Neuronal stem cell (in vitro differentiated cells): ENCODE results near the gene MICAL2.

Experiments used
- DNase-seq: peaks from one replicate; pipeline ENCODE4 v3.0.0-alpha.2; 2013; ENCODE audit warnings: low spot score
- H2AFZ ChIP-seq: one replicate; pipeline ENCODE4 v1.6.1; 2013; ENCODE audit warnings: mild to moderate bottlenecking, low read length, inconsistent platforms
- H2AK5ac ChIP-seq: 2 replicates; pipeline ENCODE4 v1.6.1; 2013; ENCODE audit warnings: low read depth, mild to moderate bottlenecking, inconsistent platforms, low read length, moderate library complexity, mixed read lengths
- H2BK120ac ChIP-seq: 2 replicates; pipeline ENCODE4 v1.6.1; 2013; ENCODE audit warnings: low read depth, mild to moderate bottlenecking, inconsistent platforms, low read length, moderate library complexity, mixed read lengths
- H2BK12ac ChIP-seq: one replicate; pipeline ENCODE4 v1.6.1; 2013; ENCODE audit warnings: low read length, inconsistent platforms
- H2BK15ac ChIP-seq: 2 replicates; pipeline ENCODE4 v1.6.1; 2013; ENCODE audit warnings: mild to moderate bottlenecking, low read length, inconsistent platforms, mixed read lengths
- H2BK5ac ChIP-seq: one replicate; pipeline ENCODE4 v1.6.1; 2013; ENCODE audit warnings: inconsistent platforms, mild to moderate bottlenecking, low read length, moderate library complexity
- H3K14ac ChIP-seq: one replicate; pipeline ENCODE4 v1.6.1; 2013; ENCODE audit warnings: low read length, inconsistent platforms
- H3K18ac ChIP-seq: 2 replicates; pipeline ENCODE4 v1.6.1; 2013; ENCODE audit warnings: low read length, inconsistent platforms
- H3K23ac ChIP-seq: 2 replicates; pipeline ENCODE4 v1.6.1; 2013; ENCODE audit warnings: low read depth, mild to moderate bottlenecking, mixed read lengths, low read length, inconsistent platforms; ENCODE audit not compliant: poor library complexity
- H3K27ac ChIP-seq: replicated peaks from 3 replicates; pipeline ENCODE4 v1.5.1; 2013; ENCODE audit warnings: low read length, inconsistent platforms
- H3K27me3 ChIP-seq, 3 experiments: 2 replicates each; pipeline ENCODE4 v1.6.1; 2013; ENCODE audit warnings: low read length in 3 of 3, mild to moderate bottlenecking in 2 of 3, inconsistent platforms in 1 of 3, low read depth in 1 of 3, mixed read lengths in 1 of 3, moderate library complexity in 1 of 3; ENCODE audit not compliant: control insufficient read depth in 3 of 3, insufficient read depth in 3 of 3
- H3K36me3 ChIP-seq, 2 donors: replicated peaks in 1 of 2; 2 replicates each; pipeline ENCODE4 v1.6.1; 2013; ENCODE audit warnings: low read length in 2 of 2; ENCODE audit not compliant: control insufficient read depth in 2 of 2, insufficient read depth in 2 of 2
- H3K4ac ChIP-seq: 2 replicates; pipeline ENCODE4 v1.6.1; 2013; ENCODE audit warnings: inconsistent platforms, mild to moderate bottlenecking, low read length, moderate library complexity
- H3K4me1 ChIP-seq, 2 donors: 1 replicate in 1 of 2; 2 replicates in 1 of 2; pipeline ENCODE4 v1.6.1; 2013; ENCODE audit warnings: low read length in 2 of 2, low read depth in 1 of 2; ENCODE audit not compliant: control insufficient read depth in 2 of 2, insufficient read depth in 1 of 2
- H3K4me2 ChIP-seq: one replicate; pipeline ENCODE4 v1.6.1; 2013; ENCODE audit warnings: mild to moderate bottlenecking, low read length, inconsistent platforms; ENCODE audit not compliant: insufficient read depth, poor library complexity, severe bottlenecking
- H3K4me3 ChIP-seq, 2 donors: 2 replicates each; pipeline ENCODE4 v1.5.1; 2013; ENCODE audit warnings: low read length in 2 of 2, mild to moderate bottlenecking in 2 of 2, inconsistent platforms in 1 of 2, moderate library complexity in 1 of 2
- H3K79me1 ChIP-seq: one replicate; pipeline ENCODE4 v1.6.1; 2013; ENCODE audit warnings: low read depth, mild to moderate bottlenecking, inconsistent platforms, low read length, moderate library complexity
- H3K9ac ChIP-seq: one replicate; pipeline ENCODE4 v1.6.1; 2013; ENCODE audit warnings: mild to moderate bottlenecking, low read depth, low read length, inconsistent platforms; ENCODE audit not compliant: poor library complexity
- H3K9me3 ChIP-seq, 2 donors: replicated peaks in 1 of 2; 2 replicates each; pipeline versions ENCODE3 to v1.6.1; 2013; ENCODE audit warnings: low read length in 2 of 2, mild to moderate bottlenecking in 2 of 2, inconsistent platforms in 1 of 2, low read depth in 1 of 2, mixed read lengths in 1 of 2, moderate library complexity in 1 of 2; ENCODE audit not compliant: control insufficient read depth in 2 of 2, insufficient read depth in 1 of 2
- H4K8ac ChIP-seq: one replicate; pipeline ENCODE4 v1.6.1; 2013; ENCODE audit warnings: low read depth, mild to moderate bottlenecking, inconsistent platforms, low read length, moderate library complexity
- H4K91ac ChIP-seq: one replicate; pipeline ENCODE4 v1.6.1; 2013; ENCODE audit warnings: low read length, low read depth, mild to moderate bottlenecking, inconsistent platforms; ENCODE audit not compliant: poor library complexity
- WGBS, 2 donors: extraction: QIAGEN DNeasy Blood & Tissue Kit; methylation state at CpG; one replicate each; pipeline ENCODE4 v1.1.7; 2013; ENCODE audit warnings: missing lambda C conversion rate in 2 of 2, mixed read lengths in 1 of 2; ENCODE audit not compliant: insufficient read length in 2 of 2, insufficient replicate concordance in 1 of 2; ENCODE audit errors: extremely low coverage in 2 of 2; 5-methylcytosine and 5-hydroxymethylcytosine counted together

Gene MICAL2

DNA sequence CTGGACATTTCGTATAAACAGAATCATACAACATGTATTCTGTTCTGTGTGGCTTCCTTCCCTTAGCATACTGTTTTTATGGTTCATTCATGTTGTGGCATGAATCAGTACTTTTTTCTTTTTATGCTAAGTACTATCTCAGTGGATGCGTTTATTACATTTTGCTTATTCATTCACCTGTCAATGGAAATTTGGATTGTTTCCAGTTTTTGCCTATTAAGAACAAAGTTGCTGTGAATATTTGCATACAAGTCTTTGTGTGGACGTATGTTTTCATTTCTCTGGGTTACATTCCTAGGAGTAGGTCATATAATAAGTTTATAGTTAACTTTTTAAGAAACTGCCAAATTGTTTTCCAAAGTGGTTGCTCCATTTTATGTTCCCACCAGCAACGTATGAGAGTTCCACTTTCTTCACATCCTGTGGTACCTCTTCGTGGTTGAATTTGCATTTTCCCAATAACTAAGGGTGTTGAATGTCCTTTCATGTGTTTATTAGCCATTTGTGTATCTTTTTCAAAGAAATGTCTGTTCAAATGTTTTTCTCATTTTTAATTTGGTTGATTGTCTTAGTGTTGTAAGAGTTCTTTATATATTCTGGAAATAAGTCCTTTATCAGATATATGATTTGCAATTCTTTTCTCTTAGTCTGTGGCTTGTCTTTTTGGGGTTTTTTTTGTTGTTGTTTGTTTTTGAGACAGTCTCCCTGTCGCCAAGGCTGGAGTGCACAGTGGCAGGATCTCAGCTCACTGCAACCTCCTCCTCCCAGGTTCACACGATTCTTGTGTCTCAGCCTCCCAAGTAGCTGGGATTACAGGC lies 46.0 kb upstream of the MICAL2 start:
- H2BK12ac ChIP-seq, result no peak overlapping the region
- no CpG with 5 or more reads among the region's 7 CpGs for WGBS, 2 donors
- H3K14ac ChIP-seq, result no peak overlapping the region
- DNase-seq, result no peak
- H3K79me1 ChIP-seq, result no peaks in the 10 kb centered on the region
- H3K23ac ChIP-seq, result no peak overlapping the region
- H3K9me3 ChIP-seq, result no peaks in the 10 kb centered on the region
- peaks cover 14 to 23% of the 10 kb centered on the region in 2 donors for H3K4me1 ChIP-seq
- H3K27me3 ChIP-seq, result peaks cover 0 to 3% (median 0%) of the 10 kb centered on the region in 3 experiments
- H3K27ac ChIP-seq, result no peak overlapping the region
- no peak overlapping the region for H2AK5ac ChIP-seq
- H3K4me2 ChIP-seq, result no peak overlapping the region
- no peak overlapping the region for H2BK15ac ChIP-seq
- H3K4ac ChIP-seq, result no peak overlapping the region
- H3K9ac ChIP-seq, result no peak overlapping the region
- no peaks in the 10 kb centered on the region for H3K36me3 ChIP-seq
- no peak overlapping the region for H2AFZ ChIP-seq
- H3K4me3 ChIP-seq, result no peak overlapping the region
- H2BK5ac ChIP-seq, result no peak overlapping the region
- no peak overlapping the region for H2BK120ac ChIP-seq
- H4K91ac ChIP-seq, result no peak overlapping the region
- H4K8ac ChIP-seq, result no peak overlapping the region
- H3K18ac ChIP-seq, result no peak overlapping the region

DNA sequence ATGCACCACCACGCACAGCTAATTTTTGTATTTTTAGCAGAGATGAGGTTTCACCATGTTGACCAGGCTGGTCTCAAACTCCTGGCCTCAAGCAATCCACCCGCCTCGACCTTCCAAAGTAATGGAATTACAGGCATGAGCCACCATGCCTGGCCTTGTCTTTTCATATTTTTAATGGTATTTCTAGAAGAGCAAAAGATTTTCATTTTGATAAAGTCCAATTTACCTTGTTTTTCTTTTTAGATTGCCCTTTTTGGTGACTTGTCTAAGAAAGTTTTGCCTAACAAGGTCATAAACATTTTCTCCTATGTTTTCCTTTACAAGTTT lies 45.5 kb upstream of the MICAL2 start:
- H3K27me3 ChIP-seq, result peaks cover 0 to 3% (median 0%) of the 10 kb centered on the region in 3 experiments
- no peak overlapping the region for H2BK5ac ChIP-seq
- whole genome bisulfite sequencing, 2 donors, result no CpG with 5 or more reads among the region's 3 CpGs
- no peak overlapping the region for H3K9ac ChIP-seq
- H4K91ac ChIP-seq, result no peak overlapping the region
- no peak overlapping the region for H2BK12ac ChIP-seq
- no peak overlapping the region for H2BK15ac ChIP-seq
- H3K4me3 ChIP-seq, result no peak overlapping the region
- H2BK120ac ChIP-seq, result no peak overlapping the region
- no peak overlapping the region for H2AK5ac ChIP-seq
- no peak overlapping the region for H3K4ac ChIP-seq
- no peak overlapping the region for H2AFZ ChIP-seq
- no peaks in the 10 kb centered on the region for H3K9me3 ChIP-seq
- no peak overlapping the region for H3K18ac ChIP-seq
- no peak for DNase-seq
- H3K4me2 ChIP-seq, result no peak overlapping the region
- H3K79me1 ChIP-seq, result no peaks in the 10 kb centered on the region
- no peak overlapping the region for H3K27ac ChIP-seq
- H3K23ac ChIP-seq, result no peak overlapping the region
- H3K4me1 ChIP-seq, result peaks cover 14 to 23% of the 10 kb centered on the region in 2 donors
- no peaks in the 10 kb centered on the region for H3K36me3 ChIP-seq
- H3K14ac ChIP-seq, result no peak overlapping the region
- H4K8ac ChIP-seq, result no peak overlapping the region

DNA sequence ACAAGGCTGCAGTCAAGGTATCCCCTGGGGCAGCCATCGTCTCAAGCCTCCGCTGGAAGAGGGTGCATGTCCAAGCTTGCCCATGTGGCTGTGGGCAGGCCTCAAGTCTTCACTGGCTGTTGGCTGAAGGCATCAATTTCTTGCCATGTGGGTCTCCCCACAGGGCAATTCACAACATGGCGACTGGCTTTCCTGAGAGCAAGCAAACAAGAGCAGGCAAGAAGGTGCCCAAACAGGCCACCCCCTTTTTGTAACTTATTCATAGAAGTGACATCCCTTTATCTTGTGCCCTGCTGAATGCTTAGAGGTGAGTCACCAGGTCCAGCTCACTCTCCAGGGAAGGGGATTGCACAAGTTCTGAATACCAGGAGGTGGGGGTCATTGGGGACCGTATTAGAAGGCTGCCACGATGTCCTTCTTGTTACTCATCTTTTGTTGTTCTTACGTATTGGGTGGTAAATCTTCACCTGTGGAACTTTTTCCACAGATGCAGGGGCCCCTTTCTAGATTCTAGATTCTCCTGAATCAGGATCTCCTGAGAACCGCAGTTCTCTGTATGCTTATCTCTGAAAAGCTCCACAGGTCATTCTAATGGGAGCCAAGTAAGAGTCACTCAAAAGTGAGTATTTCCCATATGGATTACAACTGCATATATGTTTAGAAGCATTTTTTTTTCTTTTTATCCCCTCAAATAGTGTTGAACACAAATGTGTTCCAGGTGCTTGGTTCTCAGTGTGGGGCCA lies 44.2 kb upstream of the MICAL2 start:
- Histone ChIP-seq H3K18ac (peak overlapping the region; percentile 31), H3K4me2 (no peak overlapping the region), H3K9me3 (no peaks in the 10 kb centered on the region), H3K9ac (no peak overlapping the region), H3K36me3 (no peaks in the 10 kb centered on the region), H3K4me1 (peaks cover 14 to 23% of the 10 kb centered on the region in 2 donors), H3K4ac (no peak overlapping the region), H2BK5ac (no peak overlapping the region), H4K91ac (no peak overlapping the region), H3K23ac (no peak overlapping the region), H2AFZ (peak overlapping the region; percentile 84), H2BK120ac (peak overlapping the region; percentile 7), H3K4me3 (no peak overlapping the region), H3K14ac (no peak overlapping the region), H3K79me1 (no peaks in the 10 kb centered on the region), H2AK5ac (no peak overlapping the region), H3K27ac (no peak overlapping the region), H2BK15ac (no peak overlapping the region), H4K8ac (no peak overlapping the region), H3K27me3 (peaks cover 0 to 3% (median 0%) of the 10 kb centered on the region in 3 experiments), H2BK12ac (no peak overlapping the region)
- no CpG with 5 or more reads among the region's 7 CpGs for WGBS, 2 donors
- DNase-seq, result no peak

DNA sequence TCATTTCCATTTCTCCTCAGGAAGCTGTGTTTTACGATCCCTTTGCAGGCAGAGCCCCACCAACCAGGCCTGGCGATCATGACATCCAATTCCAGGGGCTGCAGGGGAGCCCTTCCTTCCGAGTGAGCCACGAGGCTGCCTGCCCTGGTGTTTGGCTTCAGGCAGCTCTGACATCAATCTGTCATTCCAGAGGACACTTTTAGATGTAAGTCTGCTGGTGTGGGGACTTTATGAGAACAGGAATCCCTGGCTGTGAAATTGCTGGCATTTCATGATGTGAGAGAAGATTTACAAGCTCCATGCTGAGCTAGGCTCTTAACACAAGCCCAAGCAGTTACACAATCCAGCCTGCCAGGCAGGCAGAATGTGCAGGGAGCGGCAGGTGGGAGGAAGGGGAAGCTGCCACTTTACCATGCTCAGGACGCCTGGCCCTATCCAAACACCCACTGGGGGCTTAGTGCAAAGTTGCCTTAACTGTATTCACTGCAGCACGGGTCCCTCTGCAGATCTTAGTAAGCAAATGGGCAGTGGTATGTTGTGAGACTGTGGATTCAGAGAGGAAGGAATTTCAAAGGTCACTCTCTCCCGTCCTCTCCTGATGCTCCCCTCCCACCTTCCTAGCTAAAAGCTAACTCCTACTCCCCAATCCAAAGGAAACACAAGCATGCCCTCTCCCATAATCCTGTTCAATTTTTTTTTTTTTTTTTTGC lies 43.4 kb upstream of the MICAL2 start:
- Histone ChIP-seq H3K36me3 (no peaks in the 10 kb centered on the region), H2BK15ac (no peak overlapping the region), H3K9me3 (no peaks in the 10 kb centered on the region), H3K18ac (peak overlapping the region; percentile 1), H2BK120ac (no peak overlapping the region), H3K27me3 (peaks cover 0 to 2% (median 0%) of the 10 kb centered on the region in 3 experiments), H3K4me3 (no peak overlapping the region), H3K4me1 (peaks cover 14 to 23% of the 10 kb centered on the region in 2 donors), H2BK12ac (no peak overlapping the region), H3K4ac (no peak overlapping the region), H4K91ac (no peak overlapping the region), H3K23ac (no peak overlapping the region), H4K8ac (no peak overlapping the region), H3K14ac (no peak overlapping the region), H3K79me1 (no peaks in the 10 kb centered on the region), H2AFZ (peak overlapping the region; percentile 84), H3K4me2 (no peak overlapping the region), H3K9ac (no peak overlapping the region), H3K27ac (no peak overlapping the region), H2AK5ac (no peak overlapping the region), H2BK5ac (no peak overlapping the region)
- WGBS, 2 donors, result no CpG with 5 or more reads among the region's 8 CpGs
- DNase-seq, result no peak
